DND-41 (cell line): Measurements from ENCODE around the gene CIRBP.

Experiments used
- EZH2 ChIP-seq: IDR thresholded peaks from 3 replicates; pipeline ENCODE4 v1.6.1; 2012; ENCODE audit warnings: borderline replicate concordance, low read depth, mild to moderate bottlenecking, moderate library complexity, low read length, inconsistent platforms; ENCODE audit not compliant: severe bottlenecking
- TF ChIP-seq, protein P1 (sequence below): IDR thresholded peaks from 2 replicates; pipeline ENCODE4 v1.5.1; 2012; ENCODE audit warnings: borderline replicate concordance, low read length, moderate library complexity, mild to moderate bottlenecking; ENCODE audit not compliant: poor library complexity, severe bottlenecking; ENCODE audit errors: extremely low read depth

DNA sequence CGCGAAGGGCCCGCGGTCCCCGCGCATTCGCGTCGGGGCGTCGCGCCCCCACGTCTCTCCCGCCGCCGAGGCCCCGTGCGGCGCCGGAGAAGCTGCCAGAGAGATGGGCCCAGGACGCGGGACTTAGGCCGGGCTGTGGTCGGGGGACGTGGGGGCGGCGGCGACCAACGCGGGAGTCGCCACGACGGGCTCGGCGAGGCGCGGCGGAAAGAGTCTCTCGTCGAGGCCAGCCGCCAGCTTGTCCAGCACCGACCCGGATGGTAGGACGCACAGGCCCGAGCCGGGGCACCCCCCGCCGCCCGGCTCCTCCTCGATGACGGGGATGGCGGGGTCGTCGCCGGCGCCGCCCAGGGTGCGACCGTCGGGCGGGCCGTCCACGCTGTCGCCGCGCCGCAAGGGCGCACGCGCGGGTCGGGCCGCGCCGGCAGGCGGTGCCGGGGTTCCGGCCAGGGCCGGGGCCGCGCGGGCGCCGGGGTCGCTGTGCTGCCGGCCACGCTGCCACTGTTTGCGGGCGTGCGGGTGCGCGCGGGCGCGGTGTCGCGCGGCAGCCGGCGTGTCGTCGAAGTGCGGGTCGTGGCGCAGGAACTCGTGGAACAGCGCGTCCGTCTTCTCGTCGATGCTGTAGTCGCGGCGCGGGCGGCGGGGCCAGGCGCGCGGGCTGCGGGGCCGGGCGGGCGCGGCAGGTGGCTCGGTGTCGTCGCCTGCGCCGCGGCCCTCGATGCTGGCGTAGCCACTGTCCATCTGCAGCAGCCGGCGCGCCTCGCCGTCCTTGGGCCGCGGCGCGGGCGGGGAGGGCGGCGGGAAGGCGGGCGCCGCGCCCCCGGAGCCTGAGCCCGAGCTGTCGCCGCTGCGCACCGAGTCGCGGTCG lies 39.8 kb upstream of the CIRBP start:
- TF ChIP-seq EZH2: no peak
- TF ChIP-seq, protein P1, sequence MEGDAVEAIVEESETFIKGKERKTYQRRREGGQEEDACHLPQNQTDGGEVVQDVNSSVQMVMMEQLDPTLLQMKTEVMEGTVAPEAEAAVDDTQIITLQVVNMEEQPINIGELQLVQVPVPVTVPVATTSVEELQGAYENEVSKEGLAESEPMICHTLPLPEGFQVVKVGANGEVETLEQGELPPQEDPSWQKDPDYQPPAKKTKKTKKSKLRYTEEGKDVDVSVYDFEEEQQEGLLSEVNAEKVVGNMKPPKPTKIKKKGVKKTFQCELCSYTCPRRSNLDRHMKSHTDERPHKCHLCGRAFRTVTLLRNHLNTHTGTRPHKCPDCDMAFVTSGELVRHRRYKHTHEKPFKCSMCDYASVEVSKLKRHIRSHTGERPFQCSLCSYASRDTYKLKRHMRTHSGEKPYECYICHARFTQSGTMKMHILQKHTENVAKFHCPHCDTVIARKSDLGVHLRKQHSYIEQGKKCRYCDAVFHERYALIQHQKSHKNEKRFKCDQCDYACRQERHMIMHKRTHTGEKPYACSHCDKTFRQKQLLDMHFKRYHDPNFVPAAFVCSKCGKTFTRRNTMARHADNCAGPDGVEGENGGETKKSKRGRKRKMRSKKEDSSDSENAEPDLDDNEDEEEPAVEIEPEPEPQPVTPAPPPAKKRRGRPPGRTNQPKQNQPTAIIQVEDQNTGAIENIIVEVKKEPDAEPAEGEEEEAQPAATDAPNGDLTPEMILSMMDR: no peak
